Prostate gland (tissue), 2 donors: ENCODE data around the gene SLC16A8.

ENCODE experiments used
- CTCF ChIP-seq, 4 experiments: fragments of 200-600 bp in 2 of 4; fragments of 450-650 bp in 2 of 4; sonication (generic) in 2 of 4; IDR thresholded peaks; 1 replicate in 3 of 4; 2 replicates in 1 of 4; pipeline ENCODE4 v1.5.1; 2016 to 2019; ENCODE audit warnings: antibody characterized with exemption in 4 of 4, mild to moderate bottlenecking in 2 of 4, moderate library complexity in 2 of 4
- POLR2A ChIP-seq: fragments of 450-650 bp; IDR thresholded peaks from one replicate; pipeline ENCODE4 v1.6.1; 2016; ENCODE audit warnings: antibody characterized with exemption, mild to moderate bottlenecking
- POLR2AphosphoS5 ChIP-seq: sonication (generic); formaldehyde crosslinking; IDR thresholded peaks from one replicate; pipeline ENCODE4 v1.6.1; 2017; ENCODE audit warnings: antibody characterized with exemption

- TF ChIP-seq POLR2AphosphoS5, result no peak
- no peak for TF ChIP-seq CTCF (IDR thresholded peaks at IDR 0.05)
- no peak for TF ChIP-seq POLR2A
Observed at GRCh38 chr22:38036392-38037062, 47.5 kb downstream of the SLC16A8 start.
